K562 (cell line): ENCODE data around the gene MRNIP. TPM values are rescaled to one million over a fixed set of nuclear protein-coding genes. Genes with fewer than 3 reads are reported as not detected.

Experiments used
- EP300 ChIP-seq: IDR thresholded peaks from 2 replicates; pipeline ENCODE4 v1.6.1; 2012; ENCODE audit warnings: low read length, improper control_type of control experiment
- ESRRB ChIP-seq: fragments of 250-450 bp; sonication (Bioruptor Pico); IDR thresholded peaks from 2 replicates; pipeline ENCODE4 v1.5.0; 2020; ENCODE audit warnings: mild to moderate bottlenecking, moderate library complexity, borderline replicate concordance
- FOXJ2 ChIP-seq: fragments of 200-800 bp; sonication (Bioruptor generic); IDR thresholded peaks from 2 replicates; pipeline ENCODE4 v1.6.1; 2016; ENCODE audit warnings: missing genetic modification characterization, missing compliant biosample characterization
- JUND ChIP-seq, 2 experiments: IDR thresholded peaks; 2 replicates in 1 of 2; 3 replicates in 1 of 2; pipeline ENCODE4 v1.6.1; 2011; ENCODE audit warnings: borderline replicate concordance in 2 of 2, low read depth in 2 of 2, low read length in 2 of 2, improper control_type of control experiment in 1 of 2, missing biosample characterization in 1 of 2, missing genetic modification characterization in 1 of 2, missing genetic modification reagents in 1 of 2
- KAT7 ChIP-seq: sonication (generic); formaldehyde crosslinking; IDR thresholded peaks from 2 replicates; pipeline ENCODE4 v1.8.0; 2022; ENCODE audit warnings: missing genetic modification reagents, mild to moderate bottlenecking, borderline replicate concordance
- KAT8 ChIP-seq: fragments of 450-650 bp; IDR thresholded peaks from 2 replicates; pipeline ENCODE4 v1.6.1; 2016; ENCODE audit warnings: low read depth, mild to moderate bottlenecking
- MCM5 ChIP-seq: fragments of 450-650 bp; IDR thresholded peaks from 2 replicates; pipeline ENCODE4 v1.6.1; 2016; ENCODE audit warnings: low read depth
- NFE2 ChIP-seq: IDR thresholded peaks from 2 replicates; pipeline ENCODE4 v1.6.1; 2014; ENCODE audit warnings: antibody characterized with exemption, low read depth
- PHF8 ChIP-seq: fragments of 200-600 bp; sonication (generic); IDR thresholded peaks from 2 replicates; pipeline ENCODE4 v1.6.1; 2012; ENCODE audit warnings: mixed run types, mild to moderate bottlenecking, inconsistent platforms, low read length, moderate library complexity, borderline replicate concordance
- RHOXF2B ChIP-seq: fragments of 250-450 bp; sonication (Bioruptor Pico); conservative IDR thresholded peaks from 2 replicates; pipeline ENCODE4 v1.5.1; 2021
- RNF2 ChIP-seq: sonication (generic); IDR thresholded peaks from 2 replicates; pipeline ENCODE4 v1.6.1; 2016
- SMAD3 ChIP-seq: fragments of 450-650 bp; formaldehyde crosslinking; conservative IDR thresholded peaks from 2 replicates; pipeline ENCODE4 v1.4.0; 2020; ENCODE audit warnings: mild to moderate bottlenecking
- TAF7 ChIP-seq: fragments of 450-650 bp; IDR thresholded peaks from 2 replicates; pipeline ENCODE4 v1.6.1; 2016; ENCODE audit warnings: missing genetic modification characterization, missing compliant biosample characterization
- TAL1 ChIP-seq: fragments of 450-650 bp; IDR thresholded peaks from 2 replicates; pipeline ENCODE4 v1.6.1; 2016; ENCODE audit warnings: mild to moderate bottlenecking
- XRCC3 ChIP-seq: fragments of 450-650 bp; IDR thresholded peaks from 2 replicates; pipeline ENCODE4 v1.6.1; 2017; ENCODE audit warnings: mild to moderate bottlenecking, moderate library complexity
- ZBTB8A ChIP-seq: fragments of 450-650 bp; IDR thresholded peaks from 2 replicates; pipeline ENCODE4 v1.6.1; 2018; ENCODE audit warnings: mild to moderate bottlenecking, moderate library complexity; ENCODE audit not compliant: partially characterized antibody
- ZKSCAN3 ChIP-seq: fragments of 250-450 bp; sonication (Bioruptor Pico); IDR thresholded peaks from 2 replicates; pipeline ENCODE4 v1.4.0; 2020
- ZNF232 ChIP-seq: sonication (generic); formaldehyde crosslinking; IDR thresholded peaks from 2 replicates; pipeline ENCODE4 v1.8.0; 2022; ENCODE audit warnings: mild to moderate bottlenecking, missing genetic modification reagents
- ZNF3 ChIP-seq: fragments of 250-450 bp; sonication (Bioruptor Pico); IDR thresholded peaks from 2 replicates; pipeline ENCODE4 v1.5.0; 2021; ENCODE audit warnings: mild to moderate bottlenecking, moderate library complexity
- polyA plus RNA-seq, 8 experiments: library from polyadenylated mRNA; depleted of rRNA in 4 of 8; stranded (reverse) in 5 of 8; unstranded in 3 of 8; fragments of >200 nt; fragmentation: Nextera tagmentation in 2 of 8; fragmentation: Illumina TruSeq in 1 of 8; extraction: Ambion mirVana in 2 of 8; extraction: Trizol in 1 of 8; gene quantifications; 2 replicates each; pipeline versions ENCODE4 v1.2.1 to v1.2.3, GENCODE V29; 2011 to 2014; ENCODE audit warnings: inconsistent platforms in 1 of 8, missing spikeins in 1 of 8
- total RNA-seq, 7 experiments: library from RNA; depleted of rRNA in 6 of 7; stranded (reverse); fragments of >200 nt in 6 of 7; fragmentation: Illumina TruSeq in 2 of 7; extraction: Trizol in 2 of 7; gene quantifications; 2 replicates each; pipeline versions ENCODE4 v1.2.1 to v1.2.3, GENCODE V29; 2011 to 2021; ENCODE audit warnings: low replicate concordance in 1 of 7
- TF ChIP-seq, protein P1 (sequence below): fragments of 250-450 bp; sonication (Bioruptor Pico); IDR thresholded peaks from 2 replicates; pipeline ENCODE4 v1.8.0; 2021; ENCODE audit warnings: borderline replicate concordance, mild to moderate bottlenecking, moderate library complexity; ENCODE audit not compliant: poor library complexity, severe bottlenecking
- TF ChIP-seq, protein P2 (sequence below): fragments of 250-450 bp; sonication (Bioruptor Pico); IDR thresholded peaks from 2 replicates; pipeline ENCODE4 v1.5.0; 2021; ENCODE audit warnings: mild to moderate bottlenecking, moderate library complexity
- TF ChIP-seq, protein P3 (sequence below), 2 experiments: IDR thresholded peaks; 2 replicates each; pipeline ENCODE4 v1.6.1; 2012; ENCODE audit warnings: improper control_type of control experiment in 2 of 2, low read depth in 2 of 2, low read length in 2 of 2, borderline replicate concordance in 1 of 2
- TF ChIP-seq, protein P4 (sequence below): sonication (generic); formaldehyde crosslinking; IDR thresholded peaks from 2 replicates; pipeline ENCODE4 v1.9.0; 2022; ENCODE audit warnings: mild to moderate bottlenecking, missing genetic modification reagents

Gene MRNIP
- total and polyA plus RNA-seq, 9 of the 15 experiments (the other 6 are each of a cell fraction or from before 2014, with no cell fraction given): 3.6 to 39.0 (median 16.8) TPM

DNA sequence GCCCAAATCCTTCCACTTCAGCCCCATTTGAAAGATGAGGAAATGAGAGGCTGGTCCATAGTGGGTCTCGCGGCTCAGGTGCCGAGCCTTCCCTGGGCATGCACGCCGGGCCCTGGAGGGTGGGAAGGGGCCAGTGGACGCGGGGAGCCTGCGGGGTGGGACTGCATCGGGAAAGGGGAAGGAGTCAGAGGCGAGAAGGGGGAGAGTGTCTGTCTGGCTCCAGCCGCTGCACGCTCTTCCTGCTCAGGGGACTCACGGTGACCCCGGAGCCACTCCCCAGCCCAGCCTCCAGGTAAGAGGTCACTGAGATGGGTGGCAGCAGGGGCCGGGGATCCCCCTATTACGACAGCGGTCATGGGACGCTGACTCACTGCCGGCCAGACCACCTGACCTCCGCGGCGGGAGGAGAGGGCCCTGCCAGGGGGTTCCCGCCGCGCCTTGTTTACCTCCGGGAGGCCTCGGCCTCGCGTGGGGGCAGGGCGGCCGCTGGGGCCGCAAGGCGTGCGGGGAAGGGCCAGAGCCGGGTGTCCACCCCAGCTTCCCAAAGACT is 39.8 kb downstream of the MRNIP start (continued):
- TF ChIP-seq, protein P1, sequence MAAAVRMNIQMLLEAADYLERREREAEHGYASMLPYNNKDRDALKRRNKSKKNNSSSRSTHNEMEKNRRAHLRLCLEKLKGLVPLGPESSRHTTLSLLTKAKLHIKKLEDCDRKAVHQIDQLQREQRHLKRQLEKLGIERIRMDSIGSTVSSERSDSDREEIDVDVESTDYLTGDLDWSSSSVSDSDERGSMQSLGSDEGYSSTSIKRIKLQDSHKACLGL (CRISPR knock-in tag): no peak
- TF ChIP-seq XRCC3 (no peak), NFE2 (peak; percentile 91), JUND (IDR thresholded peaks at IDR 0.05; ENCODE audit: borderline replicate concordance, low read depth, low read length) (peak; percentile 99), JUND (tag; IDR thresholded peaks at IDR 0.05; ENCODE audit: borderline replicate concordance, low read depth, low read length) (peak; percentile 95; the same call in 1 of the 3 replicates), RNF2 (peak; percentile 94), ZKSCAN3 (CRISPR knock-in tag) (no peak), ZNF3 (CRISPR knock-in tag) (no peak), ZBTB8A (no peak), TAL1 (no peak), KAT8 (no peak), EP300 (peak; percentile 88), RHOXF2B (CRISPR knock-in tag) (no peak), PHF8 (no peak; the same call in 1 of the 2 replicates), ESRRB (CRISPR knock-in tag) (no peak), SMAD3 (CRISPR knock-in tag) (no peak), MCM5 (no peak), ZNF232 (no peak), KAT7 (no peak; the same call in 1 of the 2 replicates), FOXJ2 (peak; percentile 97), TAF7 (tag) (no peak)
- TF ChIP-seq, protein P2, sequence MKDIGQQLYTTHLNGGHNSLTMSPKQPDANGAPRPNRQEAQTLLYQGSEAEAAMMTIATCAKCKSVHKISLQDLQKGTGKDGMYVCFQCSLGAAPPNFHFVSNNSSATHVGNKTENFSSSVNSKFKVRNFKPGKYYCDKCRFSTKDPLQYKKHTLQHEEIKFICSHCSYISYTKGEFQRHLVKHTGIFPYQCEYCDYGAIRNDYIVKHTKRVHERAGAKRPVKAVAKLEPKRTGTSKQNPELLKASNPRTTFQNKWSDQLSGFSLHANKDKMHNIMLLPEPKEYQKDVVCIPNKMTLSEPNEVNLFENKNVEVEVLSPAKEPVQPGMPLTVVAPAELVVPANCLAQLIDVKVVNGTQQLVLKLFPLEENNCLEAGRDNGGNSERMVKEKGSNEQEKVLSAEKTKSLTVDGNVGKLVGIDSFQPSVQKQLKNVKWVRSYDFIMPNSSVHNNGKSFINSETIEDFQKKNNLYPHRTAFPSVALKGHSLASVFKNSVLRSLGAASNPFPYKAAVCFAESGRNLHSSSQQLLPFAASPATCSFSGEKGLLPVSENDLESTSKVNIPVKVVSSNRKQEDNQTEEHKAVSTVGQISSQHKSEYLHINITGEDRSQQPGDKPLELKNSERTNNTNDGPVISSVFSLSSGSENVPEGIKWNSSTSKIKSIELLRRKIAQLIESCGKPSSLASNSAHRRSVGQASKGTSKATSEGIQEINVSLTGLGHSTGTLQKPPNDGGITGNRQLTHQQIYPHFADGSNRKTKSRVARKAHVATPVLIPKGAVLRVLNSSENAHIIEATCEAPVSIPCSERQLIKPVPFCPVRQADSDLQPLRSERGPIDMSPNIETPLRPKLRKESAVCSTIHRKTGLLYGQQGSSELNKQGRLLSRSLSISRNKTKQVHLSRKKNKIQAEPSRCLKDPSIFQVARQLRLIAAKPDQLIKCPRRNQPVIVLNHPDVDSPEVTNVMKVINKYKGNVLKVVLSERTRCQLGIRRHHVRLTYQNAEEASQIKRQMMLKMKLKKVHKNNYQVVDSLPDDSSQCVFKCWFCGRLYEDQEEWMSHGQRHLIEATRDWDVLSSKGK (CRISPR knock-in tag): no peak
- TF ChIP-seq, protein P3, sequence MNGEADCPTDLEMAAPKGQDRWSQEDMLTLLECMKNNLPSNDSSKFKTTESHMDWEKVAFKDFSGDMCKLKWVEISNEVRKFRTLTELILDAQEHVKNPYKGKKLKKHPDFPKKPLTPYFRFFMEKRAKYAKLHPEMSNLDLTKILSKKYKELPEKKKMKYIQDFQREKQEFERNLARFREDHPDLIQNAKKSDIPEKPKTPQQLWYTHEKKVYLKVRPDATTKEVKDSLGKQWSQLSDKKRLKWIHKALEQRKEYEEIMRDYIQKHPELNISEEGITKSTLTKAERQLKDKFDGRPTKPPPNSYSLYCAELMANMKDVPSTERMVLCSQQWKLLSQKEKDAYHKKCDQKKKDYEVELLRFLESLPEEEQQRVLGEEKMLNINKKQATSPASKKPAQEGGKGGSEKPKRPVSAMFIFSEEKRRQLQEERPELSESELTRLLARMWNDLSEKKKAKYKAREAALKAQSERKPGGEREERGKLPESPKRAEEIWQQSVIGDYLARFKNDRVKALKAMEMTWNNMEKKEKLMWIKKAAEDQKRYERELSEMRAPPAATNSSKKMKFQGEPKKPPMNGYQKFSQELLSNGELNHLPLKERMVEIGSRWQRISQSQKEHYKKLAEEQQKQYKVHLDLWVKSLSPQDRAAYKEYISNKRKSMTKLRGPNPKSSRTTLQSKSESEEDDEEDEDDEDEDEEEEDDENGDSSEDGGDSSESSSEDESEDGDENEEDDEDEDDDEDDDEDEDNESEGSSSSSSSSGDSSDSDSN (IDR thresholded peaks at IDR 0.05; ENCODE audit: borderline replicate concordance in 1 of 2, low read depth in 2 of 2, low read length in 2 of 2): peak; percentile 85 to 86; a peak in 3 of 4 replicates
- TF ChIP-seq, protein P4, sequence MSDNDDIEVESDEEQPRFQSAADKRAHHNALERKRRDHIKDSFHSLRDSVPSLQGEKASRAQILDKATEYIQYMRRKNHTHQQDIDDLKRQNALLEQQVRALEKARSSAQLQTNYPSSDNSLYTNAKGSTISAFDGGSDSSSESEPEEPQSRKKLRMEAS: 0 out of 2 replicates have a peak, but pooled peaks have one; percentile 13
